Naive thymus-derived CD4-positive, alpha-beta T cell (primary cell): ENCODE results near the gene CBLB. TPM values are rescaled to one million over a fixed set of nuclear protein-coding genes. Genes with fewer than 3 reads are reported as not detected.

Experiments
- ATAC-seq: fragments of 150-1000 bp; cut with Tn5 transposase; 2 replicates; pipeline ENCODE4 v1.10.0; 2021; ENCODE audit warnings: mild to moderate bottlenecking, moderate library complexity
- CTCF ChIA-PET: fragments of 350-600 bp; sonication (Branson Sonifier 250); formaldehyde crosslinking; loops from one replicate; lab custom pipeline; 2021; ENCODE audit warnings: antibody characterized with exemption; lab: Charles Lee
- POLR2A ChIA-PET: fragments of 350-600 bp; sonication (Branson Sonifier 250); formaldehyde crosslinking; loops from one replicate; lab custom pipeline; 2021; ENCODE audit warnings: antibody characterized with exemption, inconsistent platforms; lab: Charles Lee
- DNase-seq, 9 donors: peaks; one replicate each; pipeline versions ENCODE4 v3.0.0 to v3.0.0-alpha.2; 2020 to 2022; ENCODE audit warnings: mixed read lengths in 1 of 9
- H3K27ac ChIP-seq: one replicate; pipeline ENCODE4 v1.7.0; 2013; ENCODE audit warnings: mild to moderate bottlenecking, low read depth, low read length, moderate library complexity
- H3K27me3 ChIP-seq, 2 donors: one replicate each; pipeline ENCODE4 v1.7.0; 2013; ENCODE audit warnings: low read length in 2 of 2, mild to moderate bottlenecking in 2 of 2, moderate library complexity in 2 of 2; ENCODE audit not compliant: control insufficient read depth in 2 of 2, insufficient read depth in 2 of 2
- H3K36me3 ChIP-seq, 3 experiments: 1 replicate in 2 of 3; 2 replicates in 1 of 3; pipeline ENCODE4 v1.7.0; 2013; ENCODE audit warnings: low read length in 3 of 3, mild to moderate bottlenecking in 3 of 3, moderate library complexity in 1 of 3; ENCODE audit not compliant: insufficient read depth in 3 of 3, control insufficient read depth in 2 of 3
- H3K4me1 ChIP-seq, 2 donors: one replicate each; pipeline ENCODE4 v1.7.0; 2013; ENCODE audit warnings: low read length in 2 of 2, mild to moderate bottlenecking in 2 of 2, moderate library complexity in 1 of 2; ENCODE audit not compliant: control insufficient read depth in 2 of 2, insufficient read depth in 2 of 2
- H3K4me3 ChIP-seq: 2 replicates; pipeline ENCODE4 v1.7.0; 2013; ENCODE audit warnings: mild to moderate bottlenecking, low read length
- H3K9me3 ChIP-seq, 3 experiments: 1 replicate in 2 of 3; 2 replicates in 1 of 3; pipeline ENCODE4 v1.7.0; 2013; ENCODE audit warnings: low read length in 3 of 3; ENCODE audit not compliant: control insufficient read depth in 2 of 3
- H3K27ac Mint-ChIP-seq, 9 donors: one replicate each; pipeline ENCODE4 v1.8.0; 2020 to 2022; ENCODE audit warnings: mixed read lengths in 9 of 9, mild to moderate bottlenecking in 8 of 9, moderate library complexity in 5 of 9, inconsistent platforms in 2 of 9
- H3K27me3 Mint-ChIP-seq, 5 donors: one replicate each; pipeline ENCODE4 v1.8.0; 2021 to 2022; ENCODE audit warnings: mixed read lengths in 5 of 5, mild to moderate bottlenecking in 1 of 5
- H3K36me3 Mint-ChIP-seq, 5 donors: one replicate each; pipeline ENCODE4 v1.8.0; 2020 to 2022; ENCODE audit warnings: mixed read lengths in 5 of 5, mild to moderate bottlenecking in 3 of 5, inconsistent platforms in 1 of 5
- H3K4me1 Mint-ChIP-seq, 7 donors: one replicate each; pipeline ENCODE4 v1.8.0; 2020 to 2022; ENCODE audit warnings: mixed read lengths in 7 of 7, mild to moderate bottlenecking in 3 of 7, inconsistent platforms in 1 of 7
- H3K4me3 Mint-ChIP-seq, 10 donors: one replicate each; pipeline ENCODE4 v1.8.0; 2020 to 2022; ENCODE audit warnings: mild to moderate bottlenecking in 10 of 10, mixed read lengths in 10 of 10, moderate library complexity in 6 of 10, inconsistent platforms in 2 of 10
- H3K9me3 Mint-ChIP-seq, 11 donors: one replicate each; pipeline ENCODE4 v1.8.0; 2020 to 2022; ENCODE audit warnings: mixed read lengths in 11 of 11, mild to moderate bottlenecking in 4 of 11, inconsistent platforms in 1 of 11, moderate library complexity in 1 of 11
- intact Hi-C, 2 donors: fragments of 100-400 bp; cut with micrococcal nuclease; formaldehyde crosslinking; loops; one replicate each; pipeline ENCODE4 v1.15.1; 2023
- polyA plus RNA-seq, 2 donors: library from polyadenylated mRNA; unstranded; fragments of 300-500 nt; fragmentation: Illumina TruSeq; gene quantifications; one replicate each; pipeline ENCODE4 v1.2.3, GENCODE V29; 2021
- total RNA-seq, 6 experiments: library from RNA in 5 of 6; stranded (reverse) in 5 of 6; gene quantifications; 1 replicate in 5 of 6; 2 replicates in 1 of 6; pipeline ENCODE4 v1.2.3 and lab custom pipeline; 2021 to 2026

CBLB gene
- total and polyA plus RNA-seq, 7 experiments from 2014 or later, result 22.4 to 135 (median 97.8) TPM

DNA sequence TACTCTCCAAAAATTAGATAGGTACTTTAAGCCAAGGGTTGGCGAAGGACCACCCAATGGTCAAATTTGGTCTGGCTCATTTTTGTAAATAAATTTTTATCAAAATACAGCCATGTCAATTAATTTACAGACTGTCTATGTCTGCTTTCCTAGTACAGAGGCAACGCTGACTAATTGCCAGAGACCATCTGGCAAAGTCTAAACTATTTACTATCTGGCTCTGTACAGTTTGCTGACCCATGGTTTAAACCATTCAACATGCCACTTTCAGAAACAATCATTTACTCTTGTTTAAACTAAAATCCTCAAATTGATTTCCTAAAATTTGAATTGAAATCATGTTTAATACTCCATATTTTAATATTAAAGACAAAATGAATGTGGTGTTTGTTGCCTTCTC is 25.9 kb downstream of the CBLB start:
- no peaks in the 10 kb centered on the region for H3K36me3 ChIP-seq
- no peaks in the 10 kb centered on the region for H3K9me3 ChIP-seq
- POLR2A ChIA-PET, result no interaction called here
- Mint-ChIP-seq H3K36me3 (peaks cover 0 to 44% (median 43%) of the 10 kb centered on the region in 5 donors), H3K4me1 (peaks cover 23 to 80% (median 54%) of the 10 kb centered on the region in 7 donors), H3K9me3 (peaks cover 0 to 3% (median 0%) of the 10 kb centered on the region in 11 donors), H3K4me3 (no peak overlapping the region), H3K27me3 (no peaks in the 10 kb centered on the region), H3K27ac (no peak overlapping the region)
- no peak overlapping the region for H3K4me3 ChIP-seq
- no peak overlapping the region for H3K27ac ChIP-seq
- intact Hi-C loops, result no loop called here
- ATAC-seq (no peak), DNase-seq (no peak)
- no peaks in the 10 kb centered on the region for H3K27me3 ChIP-seq
- peaks cover 15 to 22% of the 10 kb centered on the region in 2 donors for H3K4me1 ChIP-seq
- CTCF ChIA-PET, result no interaction called here

DNA sequence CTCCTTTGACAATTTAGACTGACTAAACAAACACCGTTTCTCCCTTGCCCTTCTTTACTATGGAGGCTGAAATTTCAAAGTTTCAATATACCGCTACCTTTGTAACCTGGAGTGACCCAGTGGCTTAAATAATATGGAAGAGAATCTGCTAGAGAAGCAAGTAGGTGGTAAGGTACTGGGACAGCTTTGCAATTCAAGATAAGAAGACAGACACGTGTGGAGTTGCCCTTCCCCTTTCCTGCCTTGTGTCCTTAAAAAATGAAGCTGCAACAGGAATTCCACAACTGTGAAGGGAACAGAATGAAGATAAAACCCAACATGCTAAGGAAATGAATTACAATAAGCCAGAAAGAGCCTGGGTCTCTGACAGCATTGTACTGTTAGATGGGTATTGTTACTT is 26.4 kb downstream of the CBLB start:
- H3K4me1 ChIP-seq, result peaks cover 13 to 18% of the 10 kb centered on the region in 2 donors
- no peaks in the 10 kb centered on the region for H3K27me3 ChIP-seq
- no peak for ATAC-seq
- ChIA-PET CTCF (no interaction called here), POLR2A (no interaction called here)
- no peak overlapping the region for H3K27ac ChIP-seq
- no peak overlapping the region for H3K4me3 Mint-ChIP-seq
- H3K4me1 Mint-ChIP-seq, result peaks cover 22 to 80% (median 54%) of the 10 kb centered on the region in 7 donors
- H3K4me3 ChIP-seq, result no peak overlapping the region
- no peak for DNase-seq
- no peaks in the 10 kb centered on the region for H3K9me3 ChIP-seq
- H3K27ac Mint-ChIP-seq, result peak overlapping the region in 4 of 9 donors; percentile 0 to 84 (median 46)
- H3K36me3 ChIP-seq, result no peaks in the 10 kb centered on the region
- H3K36me3 Mint-ChIP-seq, result peaks cover 0 to 46% (median 40%) of the 10 kb centered on the region in 5 donors
- no peaks in the 10 kb centered on the region for H3K27me3 Mint-ChIP-seq
- intact Hi-C loops, result no loop called here
- peaks cover 0 to 3% (median 0%) of the 10 kb centered on the region in 11 donors for H3K9me3 Mint-ChIP-seq

DNA sequence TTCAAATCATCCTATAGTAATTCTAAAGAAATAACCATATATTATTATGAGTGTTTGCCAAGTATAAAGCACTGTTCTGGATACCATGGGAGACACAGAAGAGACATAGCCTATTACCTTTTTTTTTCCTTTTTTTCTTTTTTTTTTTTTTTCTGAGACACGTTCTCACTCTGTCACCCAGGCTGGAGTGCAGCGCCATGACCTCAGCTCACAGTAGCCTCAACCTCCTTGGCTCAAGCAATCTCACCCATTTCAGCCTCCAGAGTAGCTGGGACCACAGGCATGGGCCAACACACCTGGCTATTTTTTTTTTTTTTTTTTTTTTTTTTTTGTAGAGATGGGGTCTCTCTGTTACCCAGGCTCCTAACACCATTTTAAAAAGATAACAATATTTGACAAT is 30.9 kb downstream of the CBLB start:
- H3K27ac Mint-ChIP-seq, result peak overlapping the region in 5 of 9 donors; percentile 5 to 47 (median 20)
- DNase-seq (no peak), ATAC-seq (no peak)
- no peak overlapping the region for H3K4me3 Mint-ChIP-seq
- H3K36me3 Mint-ChIP-seq, result peaks cover 0 to 54% (median 47%) of the 10 kb centered on the region in 5 donors
- intact Hi-C loops, result loop anchor here in 1 of 2 donors (10.0 kb wide), 2 partner anchors 153 to 497 kb away; no protein-coding TSS in a partner anchor
- no peaks in the 10 kb centered on the region for H3K27me3 ChIP-seq
- POLR2A ChIA-PET, result interaction anchor here (0.6 to 1.4 kb wide), 4 partner anchors 20 to 1401 kb away, joined by 3 read pairs; no protein-coding TSS in a partner anchor
- peaks cover 17 to 33% of the 10 kb centered on the region in 2 donors for H3K4me1 ChIP-seq
- no peaks in the 10 kb centered on the region for H3K9me3 ChIP-seq
- peaks cover 0 to 2% (median 0%) of the 10 kb centered on the region in 11 donors for H3K9me3 Mint-ChIP-seq
- CTCF ChIA-PET, result interaction anchor here (0.6 to 1.6 kb wide), 2 partner anchors 24 to 1537 kb away, joined by 3 to 4 read pairs; no protein-coding TSS in a partner anchor
- no peaks in the 10 kb centered on the region for H3K27me3 Mint-ChIP-seq
- peaks cover 29 to 84% (median 72%) of the 10 kb centered on the region in 7 donors for H3K4me1 Mint-ChIP-seq
- no peak overlapping the region for H3K27ac ChIP-seq
- H3K4me3 ChIP-seq, result no peak overlapping the region
- no peaks in the 10 kb centered on the region for H3K36me3 ChIP-seq

DNA sequence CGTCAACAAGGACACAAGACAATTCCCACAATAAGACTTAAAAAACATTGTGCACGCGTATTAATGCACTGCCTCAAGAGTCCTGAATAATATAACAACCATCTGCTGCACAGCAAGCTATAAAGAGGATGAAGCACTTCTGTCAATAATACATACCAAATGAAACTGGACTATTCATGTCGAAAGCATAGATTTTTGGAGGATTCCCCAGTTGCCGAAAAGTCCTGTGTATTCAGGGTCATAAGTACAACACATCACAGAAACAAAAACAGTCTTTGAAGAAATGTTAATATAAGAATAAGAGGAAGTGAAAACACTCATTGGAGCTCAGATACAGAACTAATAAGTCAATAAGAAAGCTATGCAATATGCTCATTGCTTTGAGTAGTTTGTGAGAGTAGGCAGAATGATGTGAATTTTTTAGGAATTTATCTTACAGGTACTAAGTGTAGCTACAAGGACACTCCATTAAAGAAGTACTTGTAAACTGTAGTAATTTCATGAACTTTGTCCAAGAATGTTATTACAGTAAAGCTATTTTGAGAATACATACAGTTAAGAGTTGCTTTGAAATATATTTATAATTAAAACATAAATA is 31.6 kb downstream of the CBLB start:
- Mint-ChIP-seq H3K4me3 (peak overlapping the region in 6 of 10 donors; percentile 1 to 46 (median 20)), H3K4me1 (peaks cover 35 to 86% (median 76%) of the 10 kb centered on the region in 7 donors), H3K36me3 (peaks cover 0 to 52% (median 48%) of the 10 kb centered on the region in 5 donors), H3K9me3 (peaks cover 0 to 2% (median 0%) of the 10 kb centered on the region in 11 donors), H3K27ac (peak overlapping the region in 7 of 9 donors; percentile 6 to 84 (median 42)), H3K27me3 (no peaks in the 10 kb centered on the region)
- ChIA-PET POLR2A (interaction anchor here (0.6 to 1.4 kb wide), 8 partner anchors 13 to 1402 kb away, joined by 3 to 6 read pairs (median 3); partner anchors contain the start of gene CBLB), CTCF (interaction anchor here (0.6 to 1.6 kb wide), 3 partner anchors 20 to 1537 kb away, joined by 3 to 4 read pairs (median 3); no protein-coding TSS in a partner anchor)
- H3K36me3 ChIP-seq, result no peaks in the 10 kb centered on the region
- H3K27me3 ChIP-seq, result no peaks in the 10 kb centered on the region
- peak; percentile 27 for ATAC-seq
- no peak overlapping the region for H3K27ac ChIP-seq
- intact Hi-C loops, result loop anchor here in 1 of 2 donors (10.0 kb wide), 2 partner anchors 152 to 498 kb away; no protein-coding TSS in a partner anchor
- peaks cover 24 to 39% of the 10 kb centered on the region in 2 donors for H3K4me1 ChIP-seq
- no peaks in the 10 kb centered on the region for H3K9me3 ChIP-seq
- DNase-seq, result no peak
- no peak overlapping the region for H3K4me3 ChIP-seq

DNA sequence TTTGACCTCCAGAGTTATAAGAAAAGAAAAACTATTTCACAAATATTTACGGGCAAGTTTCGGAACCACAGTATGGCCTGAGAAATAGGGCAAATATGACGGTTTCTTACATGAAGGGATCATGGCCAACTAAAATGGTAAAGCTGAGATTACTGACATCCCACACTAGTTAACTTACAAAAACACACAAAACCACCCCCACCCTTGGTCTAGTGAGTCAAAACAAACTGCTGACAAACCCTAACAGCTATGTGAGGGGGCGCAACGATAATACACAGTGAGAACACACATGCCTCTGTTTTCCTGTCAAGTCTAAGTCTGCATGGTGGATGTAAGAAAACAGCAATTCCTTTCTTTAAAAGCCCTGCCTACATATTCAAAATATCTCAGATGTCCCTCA is 32.3 kb downstream of the CBLB start:
- DNase-seq, result no peak
- Histone ChIP-seq H3K9me3 (no peaks in the 10 kb centered on the region), H3K36me3 (no peaks in the 10 kb centered on the region), H3K4me1 (peaks cover 26 to 44% of the 10 kb centered on the region in 2 donors), H3K27ac (no peak overlapping the region), H3K27me3 (no peaks in the 10 kb centered on the region), H3K4me3 (no peak overlapping the region)
- H3K9me3 Mint-ChIP-seq, result peaks cover 0 to 2% (median 0%) of the 10 kb centered on the region in 11 donors
- H3K4me1 Mint-ChIP-seq, result peaks cover 37 to 87% (median 82%) of the 10 kb centered on the region in 7 donors
- peak overlapping the region in 8 of 10 donors; percentile 4 to 46 (median 19) for H3K4me3 Mint-ChIP-seq
- peaks cover 0 to 47% (median 45%) of the 10 kb centered on the region in 5 donors for H3K36me3 Mint-ChIP-seq
- CTCF ChIA-PET, result interaction anchor here (0.7 kb wide), 1 partner anchor 20 kb away, joined by 3 read pairs; no protein-coding TSS in a partner anchor
- POLR2A ChIA-PET, result interaction anchor here (0.6 to 1.0 kb wide), 3 partner anchors 29 to 55 kb away, joined by 3 to 6 read pairs (median 3); no protein-coding TSS in a partner anchor
- peak; percentile 65 for ATAC-seq
- intact Hi-C loops, result loop anchor here in 1 of 2 donors (10.0 kb wide), 2 partner anchors 152 to 498 kb away; no protein-coding TSS in a partner anchor
- no peaks in the 10 kb centered on the region for H3K27me3 Mint-ChIP-seq
- H3K27ac Mint-ChIP-seq, result peak overlapping the region in 7 of 9 donors; percentile 6 to 84 (median 42)

DNA sequence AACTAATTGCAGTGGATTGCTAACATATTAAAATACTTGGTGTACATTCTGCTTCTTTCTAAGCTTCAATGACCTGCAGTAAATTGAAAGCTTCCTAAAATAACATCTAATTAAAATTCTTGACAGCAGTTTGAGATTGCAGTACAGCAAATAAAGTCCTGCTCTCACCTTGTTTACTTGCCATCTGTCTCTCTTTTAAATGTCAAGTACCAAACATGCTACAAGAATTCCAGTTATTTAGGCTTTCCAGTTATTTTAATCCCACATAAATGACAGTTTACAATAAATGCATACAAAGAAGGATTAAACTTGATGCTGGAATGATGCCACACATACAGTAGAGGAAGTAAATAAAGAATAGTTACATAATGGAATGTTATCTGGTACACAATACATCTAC is 33.2 kb downstream of the CBLB start:
- Mint-ChIP-seq H3K4me1 (peaks cover 46 to 96% (median 91%) of the 10 kb centered on the region in 7 donors), H3K4me3 (peak overlapping the region in 2 of 10 donors; percentile 19 to 46), H3K27ac (peak overlapping the region in 7 of 9 donors; percentile 41 to 77 (median 61)), H3K27me3 (no peaks in the 10 kb centered on the region), H3K9me3 (peaks cover 0 to 2% (median 0%) of the 10 kb centered on the region in 11 donors), H3K36me3 (peaks cover 0 to 51% (median 48%) of the 10 kb centered on the region in 5 donors)
- ATAC-seq (no peak), DNase-seq (no peak)
- intact Hi-C loops, result loop anchor here in 1 of 2 donors (10.0 kb wide), 2 partner anchors 151 to 499 kb away; no protein-coding TSS in a partner anchor
- no peaks in the 10 kb centered on the region for H3K36me3 ChIP-seq
- CTCF ChIA-PET, result interaction anchor here (0.6 kb wide), 1 partner anchor 343 kb away, joined by 3 read pairs; no protein-coding TSS in a partner anchor
- H3K27me3 ChIP-seq, result no peaks in the 10 kb centered on the region
- no peak overlapping the region for H3K27ac ChIP-seq
- no peak overlapping the region for H3K4me3 ChIP-seq
- peaks cover 35 to 54% of the 10 kb centered on the region in 2 donors for H3K4me1 ChIP-seq
- POLR2A ChIA-PET, result interaction anchor here (0.8 to 1.0 kb wide), 2 partner anchors 45 to 64 kb away, joined by 3 read pairs; no protein-coding TSS in a partner anchor
- H3K9me3 ChIP-seq, result no peaks in the 10 kb centered on the region
